HCT116 (cell line): Measurements from ENCODE around the gene PHF11. TPM values are rescaled to one million over a fixed set of nuclear protein-coding genes. Genes with fewer than 3 reads are reported as not detected.

Source experiments
- ATAC-seq: fragments of 200-7000 bp; cut with Tn5 transposase; 2 replicates; pipeline ENCODE4 v1.9.1; 2020; ENCODE audit warnings: mild to moderate bottlenecking, moderate library complexity
- BruUV-seq: library from RNA; stranded (reverse); fragments of 400-500 nt; replicated peaks from 2 replicates; lab custom pipeline; 2021; lab: Mats Ljungman, UMichigan
- CTCF ChIA-PET: fragments of 300-600 bp; sonication (Branson Sonifier 250); formaldehyde crosslinking; loops from one replicate; lab custom pipeline; 2021; ENCODE audit warnings: antibody characterized with exemption; lab: Charles Lee
- POLR2A ChIA-PET: fragments of 300-600, 350-600 bp; sonication (Branson Sonifier 250); formaldehyde crosslinking; loops from one replicate; lab custom pipeline; 2021; ENCODE audit warnings: antibody characterized with exemption; lab: Charles Lee
- RAD21 ChIA-PET, 2 experiments: fragments of 300-600 bp; sonication (Branson Sonifier 250); formaldehyde crosslinking; loops; one replicate each; lab custom pipeline; 2023; ENCODE audit warnings: low total read pairs in 2 of 2; ENCODE audit not compliant: uncharacterized antibody in 2 of 2, unreplicated experiment in 2 of 2, low non-redundant PET in 1 of 2; lab: Charles Lee
- DNase-seq: peaks from one replicate; pipeline ENCODE4 v3.0.0-alpha.2; 2010; ENCODE audit warnings: low read depth, low spot score
- H2AFZ ChIP-seq: fragments of 200-600 bp; shearing (Covaris generic), sonication (generic); 2 replicates; pipeline ENCODE4 v1.6.1; 2017; ENCODE audit warnings: low read depth, mixed run types, mixed read lengths, antibody characterized with exemption, low read length; ENCODE audit not compliant: poor library complexity, severe bottlenecking
- H3K27ac ChIP-seq: 2 replicates; pipeline ENCODE4 v1.5.1; 2012; ENCODE audit warnings: low read depth, low read length
- H3K27me3 ChIP-seq: fragments of 200-600 bp; sonication (generic); 2 replicates; pipeline ENCODE4 v1.6.1; 2016; ENCODE audit warnings: mixed run types, low read length, mixed read lengths; ENCODE audit not compliant: insufficient read depth
- H3K36me3 ChIP-seq, 2 experiments: fragments of 200-500 bp in 1 of 2; fragments of 200-600 bp in 1 of 2; sonication (Bioruptor generic) in 1 of 2; sonication (generic) in 1 of 2; 2 replicates each; pipeline versions ENCODE4 v1.5.1 to v1.6.1; 2014 to 2016; ENCODE audit warnings: low read length in 2 of 2, inconsistent platforms in 1 of 2, mixed read lengths in 1 of 2, mixed run types in 1 of 2; ENCODE audit not compliant: insufficient read depth in 2 of 2, control insufficient read depth in 1 of 2
- H3K4me1 ChIP-seq, 2 experiments: fragments of 200-600 bp in 1 of 2; sonication (generic) in 1 of 2; 2 replicates each; pipeline versions ENCODE4 v1.5.1 to v1.6.1; 2012 to 2017; ENCODE audit warnings: low read length in 2 of 2, inconsistent platforms in 1 of 2, mild to moderate bottlenecking in 1 of 2, mixed read lengths in 1 of 2, mixed run types in 1 of 2, moderate library complexity in 1 of 2; ENCODE audit not compliant: insufficient read depth in 2 of 2, control insufficient read depth in 1 of 2
- H3K4me2 ChIP-seq: fragments of 200-600 bp; sonication (generic); 2 replicates; pipeline ENCODE4 v1.6.1; 2017; ENCODE audit warnings: mixed run types, low read length, mixed read lengths
- H3K4me3 ChIP-seq, 2 experiments: fragments of 200-600 bp in 1 of 2; sonication (generic) in 1 of 2; replicated peaks in 1 of 2; 2 replicates each; pipeline ENCODE4 v1.5.1; 2011 to 2016; ENCODE audit warnings: low read length in 2 of 2, control low read depth in 1 of 2, low read depth in 1 of 2, mild to moderate bottlenecking in 1 of 2, mixed read lengths in 1 of 2, mixed run types in 1 of 2
- H3K79me2 ChIP-seq: fragments of 200-600 bp; sonication (generic); 2 replicates; pipeline ENCODE4 v1.6.1; 2017; ENCODE audit warnings: mild to moderate bottlenecking, mixed run types, low read length, moderate library complexity, mixed read lengths; ENCODE audit not compliant: insufficient read depth
- H3K9ac ChIP-seq: fragments of 200-600 bp; sonication (generic); 2 replicates; pipeline ENCODE4 v1.6.1; 2016; ENCODE audit warnings: low read length, mixed read lengths
- H3K9me2 ChIP-seq: fragments of 200-600 bp; sonication (generic), shearing (Covaris generic); 2 replicates; pipeline ENCODE4 v1.6.1; 2017; ENCODE audit warnings: mixed run types, mild to moderate bottlenecking, moderate library complexity; ENCODE audit not compliant: insufficient read depth
- H3K9me3 ChIP-seq, 2 experiments: fragments of 200-500 bp in 1 of 2; fragments of 200-600 bp in 1 of 2; sonication (Bioruptor generic) in 1 of 2; sonication (generic) in 1 of 2; 2 replicates each; pipeline ENCODE4 v1.6.1; 2014 to 2017; ENCODE audit warnings: low read length in 2 of 2, mixed read lengths in 2 of 2, inconsistent platforms in 1 of 2, low read depth in 1 of 2, mild to moderate bottlenecking in 1 of 2, mixed run types in 1 of 2, moderate library complexity in 1 of 2; ENCODE audit not compliant: control insufficient read depth in 1 of 2, insufficient read depth in 1 of 2
- H4K20me1 ChIP-seq: fragments of 200-600 bp; sonication (generic), shearing (Covaris generic); 2 replicates; pipeline ENCODE4 v1.6.1; 2017; ENCODE audit warnings: mixed run types, mild to moderate bottlenecking, moderate library complexity; ENCODE audit not compliant: insufficient read depth
- CBX3 ChIP-seq: IDR thresholded peaks from 2 replicates; pipeline ENCODE4 v1.6.1; 2012; ENCODE audit warnings: low read depth
- CEBPB ChIP-seq: IDR thresholded peaks from 2 replicates; pipeline ENCODE4 v1.6.1; 2012; ENCODE audit warnings: low read depth
- ELF1 ChIP-seq: IDR thresholded peaks from 2 replicates; pipeline ENCODE4 v1.6.1; 2012; ENCODE audit warnings: low read depth, borderline replicate concordance
- EZH2 ChIP-seq: fragments of 200-600 bp; sonication (generic); IDR thresholded peaks from 2 replicates; pipeline ENCODE4 v1.6.1; 2017; ENCODE audit warnings: antibody characterized with exemption, mixed run types
- EZH2phosphoT487 ChIP-seq: fragments of 200-600 bp; IDR thresholded peaks from 2 replicates; pipeline ENCODE4 v1.6.1; 2018; ENCODE audit warnings: antibody characterized with exemption, borderline replicate concordance
- JUND ChIP-seq: IDR thresholded peaks from 2 replicates; pipeline ENCODE4 v1.6.1; 2012
- POLR2AphosphoS5 ChIP-seq: IDR thresholded peaks from 2 replicates; pipeline ENCODE4 v1.6.1; 2011; ENCODE audit warnings: mild to moderate bottlenecking, low read depth, low read length, moderate library complexity
- SIN3A ChIP-seq: IDR thresholded peaks from 2 replicates; pipeline ENCODE4 v1.6.1; 2012; ENCODE audit warnings: low read depth
- SP1 ChIP-seq: IDR thresholded peaks from 2 replicates; pipeline ENCODE4 v1.6.1; 2012; ENCODE audit warnings: low read depth
- SRF ChIP-seq: IDR thresholded peaks from 2 replicates; pipeline ENCODE4 v1.6.1; 2012; ENCODE audit warnings: low read depth
- TCF7L2 ChIP-seq: IDR thresholded peaks from 2 replicates; pipeline ENCODE4 v1.7.0; 2011; ENCODE audit warnings: borderline replicate concordance, inconsistent platforms; ENCODE audit not compliant: insufficient read depth, insufficient read length; ENCODE audit errors: extremely low read depth
- YY1 ChIP-seq: IDR thresholded peaks from 2 replicates; pipeline ENCODE4 v1.6.1; 2011; ENCODE audit warnings: low read length, low read depth, moderate library complexity, mild to moderate bottlenecking; ENCODE audit not compliant: insufficient replicate concordance; ENCODE audit errors: extremely low read depth
- ZBTB33 ChIP-seq: IDR thresholded peaks from 2 replicates; pipeline ENCODE4 v1.6.1; 2011; ENCODE audit warnings: mild to moderate bottlenecking, low read length, moderate library complexity; ENCODE audit not compliant: insufficient replicate concordance; ENCODE audit errors: extremely low read depth
- ZNF274 ChIP-seq: fragments of 200-500 bp; sonication (Bioruptor generic); IDR thresholded peaks from 2 replicates; pipeline ENCODE4 v1.6.1; 2014; ENCODE audit warnings: mild to moderate bottlenecking, low read depth, low read length, inconsistent platforms
- intact Hi-C: fragments of 100-400 bp; cut with micrococcal nuclease; formaldehyde crosslinking; loops from 2 replicates; pipeline ENCODE4 v1.10.0; 2022
- total RNA-seq: library from RNA; stranded (reverse); gene quantifications from one replicate; pipeline ENCODE4 v1.2.1, GENCODE V29; 2021; ENCODE audit not compliant: unreplicated experiment

PHF11 gene
- total RNA-seq, 1 experiment from 2014 or later: 12.1 TPM

GRCh38 chr13:49499889-49500660 lies 4.3 kb downstream of the PHF11 start:
- H3K4me1 ChIP-seq: peaks cover 0 to 6% of the 10 kb centered on the region in 2 experiments; a peak in 1 of 4 replicates
- no peaks in the 10 kb centered on the region for H3K9me3 ChIP-seq
- no peak overlapping the region for H2AFZ ChIP-seq
- intact Hi-C loops: no loop called here
- H3K9me2 ChIP-seq: no peaks in the 10 kb centered on the region
- POLR2A ChIA-PET: interaction anchor here (0.7 kb wide), 1 partner anchor 13 kb away, joined by 3 read pairs; no protein-coding TSS in a partner anchor
- H3K4me3 ChIP-seq: no peak overlapping the region
- no TSS peak for BruUV-seq
- H3K4me2 ChIP-seq: no peak overlapping the region
- no peaks in the 10 kb centered on the region for H3K36me3 ChIP-seq
- no peak for ATAC-seq
- no peaks in the 10 kb centered on the region for H4K20me1 ChIP-seq
- TF ChIP-seq ZNF274: no peak
- TF ChIP-seq CEBPB: no peak
- TF ChIP-seq EZH2phosphoT487: no peak
- no peak for TF ChIP-seq SP1
- no peak for TF ChIP-seq ELF1
- no peak for TF ChIP-seq SRF
- TF ChIP-seq TCF7L2: no peak
- TF ChIP-seq SIN3A: no peak
- TF ChIP-seq YY1: no peak
- TF ChIP-seq ZBTB33: no peak
- no peak for TF ChIP-seq JUND
- TF ChIP-seq EZH2: no peak
- no peak for TF ChIP-seq POLR2AphosphoS5
- no peak for TF ChIP-seq CBX3
- no peaks in the 10 kb centered on the region for H3K27me3 ChIP-seq
- H3K79me2 ChIP-seq: no peaks in the 10 kb centered on the region
- no peak overlapping the region for H3K9ac ChIP-seq
- H3K27ac ChIP-seq: no peak overlapping the region
- RAD21 ChIA-PET: no interaction called here
- DNase-seq: no peak
- CTCF ChIA-PET: no interaction called here
